ENCODE results near the gene KLRF2. TPM values are rescaled to one million over a fixed set of nuclear protein-coding genes. Genes with fewer than 3 reads are reported as not detected.
A peak's percentile ranks its signal among the peaks of the same experiment; 100 is the strongest.

KLRF2 gene
- polyA plus RNA-seq, 3 donors: not detected

DNA sequence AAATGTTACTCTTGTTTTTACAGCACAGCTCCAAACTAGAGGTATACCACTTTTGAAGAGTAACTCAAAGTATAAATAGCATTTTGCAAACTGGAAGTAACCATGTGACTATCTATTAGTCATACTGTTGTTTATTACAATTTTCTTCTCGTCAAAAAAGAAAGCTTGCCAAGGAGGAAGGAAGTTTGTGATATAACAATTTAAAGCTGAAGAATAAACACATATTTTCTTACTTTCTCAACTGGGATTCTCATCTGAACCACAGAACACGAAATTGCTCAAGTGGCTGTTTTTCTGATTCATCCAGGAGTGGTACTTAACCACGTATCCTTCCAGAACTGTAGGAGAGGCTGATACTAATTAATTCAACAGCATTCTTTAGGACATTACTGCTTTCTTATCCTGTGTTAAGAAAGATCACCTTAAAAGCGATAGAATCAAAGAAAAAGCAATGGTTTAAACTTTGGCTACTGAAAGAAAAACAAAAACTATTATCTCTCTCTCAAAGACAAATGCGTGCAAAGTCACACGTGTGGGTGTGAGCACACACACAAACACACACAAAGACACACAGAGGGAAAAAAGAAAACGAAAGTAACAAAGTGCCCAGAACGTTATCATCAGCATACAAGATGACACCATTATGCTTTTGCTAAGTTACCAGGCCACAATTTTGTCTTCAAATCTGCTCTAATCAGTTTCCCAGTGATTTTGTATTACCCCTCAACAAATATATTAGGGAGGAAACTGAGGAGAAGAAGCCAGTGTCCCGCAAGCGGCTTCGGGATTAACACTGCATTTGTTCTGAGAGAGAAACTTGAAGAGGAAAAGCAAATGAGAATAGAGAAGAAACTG is 11.8 kb upstream of the KLRF2 start, which contains the start of gene CLEC2B:
Gene CLEC2B, minus strand, starts transcription at position 48 of the 855 bp plus-strand sequence.
- 0% methylated on average over 2 of the region's 11 CpGs for WGBS (ENCODE audit: insufficient coverage)
- peak within 1 kb of the TSS; percentile 73 for H3K4me2 ChIP-seq (replicated peaks; ENCODE audit: extremely low read depth, low read length, poor library complexity, severe bottlenecking)
- peaks cover 46% of the 10 kb centered on the region for H3K79me2 ChIP-seq (ENCODE audit: insufficient read depth, low read length)
- Mint-ChIP-seq H3K36me3 (peaks cover 4 to 6% of the 10 kb centered on the region in 2 donors), H3K4me3 (peak within 1 kb of the TSS; percentile 83 to 91), H3K27me3 (ENCODE audit: low read depth in 3 of 3) (no peaks in the 10 kb centered on the region), H3K4me1 (peaks cover 25% of the 10 kb centered on the region), H3K27ac (peak within 1 kb of the TSS; percentile 95 to 99 (median 96)), H3K9me3 (peaks cover 0 to 4% (median 2%) of the 10 kb centered on the region in 7 donors)
- H3K4me3 ChIP-seq (replicated peaks in 1 of 3; ENCODE audit: low read depth in 2 of 3, low read length in 3 of 3): peak within 1 kb of the TSS; percentile 81 to 100 (median 83)
- TF ChIP-seq, protein P1, sequence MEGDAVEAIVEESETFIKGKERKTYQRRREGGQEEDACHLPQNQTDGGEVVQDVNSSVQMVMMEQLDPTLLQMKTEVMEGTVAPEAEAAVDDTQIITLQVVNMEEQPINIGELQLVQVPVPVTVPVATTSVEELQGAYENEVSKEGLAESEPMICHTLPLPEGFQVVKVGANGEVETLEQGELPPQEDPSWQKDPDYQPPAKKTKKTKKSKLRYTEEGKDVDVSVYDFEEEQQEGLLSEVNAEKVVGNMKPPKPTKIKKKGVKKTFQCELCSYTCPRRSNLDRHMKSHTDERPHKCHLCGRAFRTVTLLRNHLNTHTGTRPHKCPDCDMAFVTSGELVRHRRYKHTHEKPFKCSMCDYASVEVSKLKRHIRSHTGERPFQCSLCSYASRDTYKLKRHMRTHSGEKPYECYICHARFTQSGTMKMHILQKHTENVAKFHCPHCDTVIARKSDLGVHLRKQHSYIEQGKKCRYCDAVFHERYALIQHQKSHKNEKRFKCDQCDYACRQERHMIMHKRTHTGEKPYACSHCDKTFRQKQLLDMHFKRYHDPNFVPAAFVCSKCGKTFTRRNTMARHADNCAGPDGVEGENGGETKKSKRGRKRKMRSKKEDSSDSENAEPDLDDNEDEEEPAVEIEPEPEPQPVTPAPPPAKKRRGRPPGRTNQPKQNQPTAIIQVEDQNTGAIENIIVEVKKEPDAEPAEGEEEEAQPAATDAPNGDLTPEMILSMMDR (IDR thresholded peaks at IDR 0.05): no peak
- peak; percentile 74 to 85 (median 83) for DNase-seq
- peak within 1 kb of the TSS; percentile 79 for H3K9ac ChIP-seq (ENCODE audit: insufficient read depth, low read length, poor library complexity, severe bottlenecking)
- H3K4me1 ChIP-seq (ENCODE audit: control insufficient read depth in 1 of 2, insufficient read depth in 2 of 2, low read length in 2 of 2): peaks cover 17 to 28% of the 10 kb centered on the region in 2 donors
- H3K9me3 ChIP-seq (replicated peaks in 1 of 2; ENCODE audit: control insufficient read depth in 1 of 2, insufficient read depth in 1 of 2, low read length in 2 of 2): no peaks in the 10 kb centered on the region
- no peaks in the 10 kb centered on the region for H3K36me3 ChIP-seq (replicated peaks in 1 of 2; ENCODE audit: control insufficient read depth in 1 of 2, insufficient read depth in 2 of 2, low read length in 2 of 2)
- intact Hi-C loops (cut with micrococcal nuclease): loop anchor here in 1 of 2 donors (10.0 kb wide), 3 partner anchors 75 to 345 kb away; partner anchors contain the start of genes CLEC7A and GABARAPL1
- H4K20me1 ChIP-seq (ENCODE audit: insufficient read depth, low read length): peaks cover 29% of the 10 kb centered on the region
- peak within 1 kb of the TSS; percentile 77 to 94 for H3K27ac ChIP-seq (ENCODE audit: low read depth in 1 of 2, low read length in 2 of 2)
- H2AFZ ChIP-seq (ENCODE audit: insufficient read depth, low read depth, low read length, poor library complexity, severe bottlenecking): peak within 1 kb of the TSS; percentile 87
- no peaks in the 10 kb centered on the region for H3K27me3 ChIP-seq (ENCODE audit: control insufficient read depth in 2 of 2, insufficient read depth in 2 of 2, low read length in 2 of 2)

DNA sequence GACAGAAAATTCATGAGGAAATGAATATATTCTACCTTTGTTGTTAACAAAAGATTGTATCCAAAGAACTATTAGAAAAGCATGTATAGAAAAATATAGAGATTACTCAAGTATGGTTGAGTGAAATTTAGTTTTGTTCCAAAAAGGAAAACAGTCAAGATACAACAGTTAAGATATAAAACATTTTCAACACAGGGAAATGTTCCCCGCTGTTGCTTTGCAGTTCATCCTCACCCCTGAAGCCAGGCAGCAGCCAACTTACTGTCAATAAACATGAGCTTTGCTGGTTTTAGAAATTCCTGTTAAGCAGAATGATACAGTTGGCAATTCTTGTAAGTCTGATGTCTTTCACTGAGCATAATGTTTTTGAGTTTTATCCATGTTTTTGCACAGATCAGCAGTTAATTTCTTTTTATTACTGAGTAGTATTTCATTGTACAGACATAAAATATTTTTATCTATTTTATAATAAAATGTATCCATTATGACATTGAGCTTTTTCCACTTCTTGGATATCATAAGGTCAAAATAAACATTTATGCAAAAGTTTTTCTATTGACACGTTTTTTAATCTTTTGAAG is 10.9 kb upstream of the KLRF2 start:
- Mint-ChIP-seq H3K9me3 (peaks cover 0 to 7% (median 5%) of the 10 kb centered on the region in 7 donors), H3K36me3 (peaks cover 0 to 4% of the 10 kb centered on the region in 2 donors), H3K4me1 (peaks cover 17% of the 10 kb centered on the region), H3K27ac (peak overlapping the region; percentile 95 to 99 (median 96)), H3K27me3 (ENCODE audit: low read depth in 3 of 3) (no peaks in the 10 kb centered on the region), H3K4me3 (peak overlapping the region; percentile 83 to 91)
- Histone ChIP-seq H3K79me2 (ENCODE audit: insufficient read depth, low read length) (peaks cover 38% of the 10 kb centered on the region), H3K27ac (ENCODE audit: low read depth in 1 of 2, low read length in 2 of 2) (peak overlapping the region; percentile 77 to 94), H3K27me3 (ENCODE audit: control insufficient read depth in 2 of 2, insufficient read depth in 2 of 2, low read length in 2 of 2) (no peaks in the 10 kb centered on the region), H3K4me2 (replicated peaks; ENCODE audit: extremely low read depth, low read length, poor library complexity, severe bottlenecking) (peak overlapping the region; percentile 73), H3K4me1 (ENCODE audit: control insufficient read depth in 1 of 2, insufficient read depth in 2 of 2, low read length in 2 of 2) (peaks cover 10 to 20% of the 10 kb centered on the region in 2 donors), H3K9ac (ENCODE audit: insufficient read depth, low read length, poor library complexity, severe bottlenecking) (peak overlapping the region; percentile 79), H3K9me3 (replicated peaks in 1 of 2; ENCODE audit: control insufficient read depth in 1 of 2, insufficient read depth in 1 of 2, low read length in 2 of 2) (no peaks in the 10 kb centered on the region), H4K20me1 (ENCODE audit: insufficient read depth, low read length) (peaks cover 21% of the 10 kb centered on the region), H2AFZ (ENCODE audit: insufficient read depth, low read depth, low read length, poor library complexity, severe bottlenecking) (peak overlapping the region; percentile 87), H3K4me3 (replicated peaks in 1 of 3; ENCODE audit: low read depth in 2 of 3, low read length in 3 of 3) (peak overlapping the region; percentile 81 to 100 (median 83)), H3K36me3 (replicated peaks in 1 of 2; ENCODE audit: control insufficient read depth in 1 of 2, insufficient read depth in 2 of 2, low read length in 2 of 2) (no peaks in the 10 kb centered on the region)
- TF ChIP-seq, protein P1 (IDR thresholded peaks at IDR 0.05): no peak
- intact Hi-C loops (cut with micrococcal nuclease): loop anchor here in 1 of 2 donors (10.0 kb wide), 1 partner anchor 264 kb away; the partner anchor contains the start of gene CLEC7A
- no peak for DNase-seq
- no CpG with 5 or more reads among the region's 2 CpGs for WGBS (ENCODE audit: insufficient coverage)

Data from CD14-positive monocyte (primary cell).